ENCODE results near the gene INS.

- no peak for TF ChIP-seq CTCF (conservative IDR thresholded peaks at IDR 0.05; ENCODE audit: low read depth, low read length)
- no peak for TF ChIP-seq CHD1 (IDR thresholded peaks at IDR 0.05; ENCODE audit: low read depth, low read length)
- no peak for TF ChIP-seq RCOR1 (IDR thresholded peaks at IDR 0.05; ENCODE audit: insufficient replicate concordance, low read length)
- TF ChIP-seq POLR2A (IDR thresholded peaks at IDR 0.05; ENCODE audit: low read depth, low read length) = no peak
- TF ChIP-seq BHLHE40 (IDR thresholded peaks at IDR 0.05; ENCODE audit: low read depth, low read length) = no peak
- no peak for TF ChIP-seq CEBPB (IDR thresholded peaks at IDR 0.05; ENCODE audit: low read depth, low read length)
- no peak for TF ChIP-seq RFX5 (IDR thresholded peaks at IDR 0.05; ENCODE audit: low read depth, low read length)
- TF ChIP-seq SMC3 (IDR thresholded peaks at IDR 0.05; ENCODE audit: low read depth, low read length) = no peak
- TF ChIP-seq MAFK (IDR thresholded peaks at IDR 0.05; ENCODE audit: low read depth, low read length) = no peak
- no peak for TF ChIP-seq RAD21 (IDR thresholded peaks at IDR 0.05; ENCODE audit: low read length)
- TF ChIP-seq MXI1 (IDR thresholded peaks at IDR 0.05; ENCODE audit: borderline replicate concordance, low read depth, low read length) = no peak
Observed at GRCh38 chr11:2158966-2159365, 2.0 kb downstream of the INS start.

Data from IMR-90 (cell line).